Nephron progenitor cell (in vitro differentiated cells): ENCODE results near the gene CHRDL2.

Experiments used
- DNase-seq: peaks from one replicate; pipeline ENCODE4 v3.0.0; 2021
- H3K27ac Mint-ChIP-seq: 2 replicates; pipeline ENCODE4 v1.8.0; 2021; ENCODE audit warnings: mild to moderate bottlenecking, moderate library complexity, mixed read lengths
- H3K27me3 Mint-ChIP-seq: 2 replicates; pipeline ENCODE4 v1.8.0; 2021; ENCODE audit warnings: mild to moderate bottlenecking, low read depth, mixed read lengths; ENCODE audit not compliant: poor library complexity
- H3K36me3 Mint-ChIP-seq: 2 replicates; pipeline ENCODE4 v1.8.0; 2021; ENCODE audit warnings: low read depth, mixed read lengths
- H3K4me1 Mint-ChIP-seq: 2 replicates; pipeline ENCODE4 v1.8.0; 2021; ENCODE audit warnings: mixed read lengths
- H3K4me3 Mint-ChIP-seq: 2 replicates; pipeline ENCODE4 v1.8.0; 2021; ENCODE audit warnings: mild to moderate bottlenecking, moderate library complexity, mixed read lengths
- H3K9me3 Mint-ChIP-seq: 2 replicates; pipeline ENCODE4 v1.8.0; 2021; ENCODE audit warnings: mild to moderate bottlenecking, moderate library complexity, mixed read lengths
- TF ChIP-seq, protein P1 (sequence below): fragments of 200-600 bp; sonication (generic); IDR thresholded peaks from 2 replicates; pipeline ENCODE4 v1.5.0; 2021; ENCODE audit warnings: antibody characterized with exemption

Gene CHRDL2

DNA sequence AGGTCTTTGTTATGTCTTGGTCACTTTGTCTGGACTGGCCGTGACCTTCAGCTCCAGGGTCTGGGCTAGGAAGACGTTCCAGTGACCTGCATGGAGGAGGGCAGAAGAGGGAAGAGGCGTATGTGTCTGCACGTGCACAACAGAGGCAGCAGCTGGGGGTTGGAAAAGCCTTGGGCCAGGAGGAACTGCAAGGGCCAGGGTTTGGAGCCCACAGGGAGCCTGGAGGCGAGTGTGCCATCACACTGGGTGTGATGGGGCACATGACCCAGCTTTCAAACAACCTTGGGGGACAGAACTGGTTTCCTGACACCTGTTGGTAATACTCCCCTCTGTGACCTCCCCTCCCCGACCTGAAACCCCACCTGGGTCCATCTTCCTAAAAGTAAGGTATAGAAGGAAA, 34.7 kb downstream of the CHRDL2 start:
- peaks cover 28% of the 10 kb centered on the region for H3K27me3 Mint-ChIP-seq
- no peaks in the 10 kb centered on the region for H3K9me3 Mint-ChIP-seq
- no peak for DNase-seq
- peaks cover 24% of the 10 kb centered on the region for H3K4me1 Mint-ChIP-seq
- TF ChIP-seq, protein P1, sequence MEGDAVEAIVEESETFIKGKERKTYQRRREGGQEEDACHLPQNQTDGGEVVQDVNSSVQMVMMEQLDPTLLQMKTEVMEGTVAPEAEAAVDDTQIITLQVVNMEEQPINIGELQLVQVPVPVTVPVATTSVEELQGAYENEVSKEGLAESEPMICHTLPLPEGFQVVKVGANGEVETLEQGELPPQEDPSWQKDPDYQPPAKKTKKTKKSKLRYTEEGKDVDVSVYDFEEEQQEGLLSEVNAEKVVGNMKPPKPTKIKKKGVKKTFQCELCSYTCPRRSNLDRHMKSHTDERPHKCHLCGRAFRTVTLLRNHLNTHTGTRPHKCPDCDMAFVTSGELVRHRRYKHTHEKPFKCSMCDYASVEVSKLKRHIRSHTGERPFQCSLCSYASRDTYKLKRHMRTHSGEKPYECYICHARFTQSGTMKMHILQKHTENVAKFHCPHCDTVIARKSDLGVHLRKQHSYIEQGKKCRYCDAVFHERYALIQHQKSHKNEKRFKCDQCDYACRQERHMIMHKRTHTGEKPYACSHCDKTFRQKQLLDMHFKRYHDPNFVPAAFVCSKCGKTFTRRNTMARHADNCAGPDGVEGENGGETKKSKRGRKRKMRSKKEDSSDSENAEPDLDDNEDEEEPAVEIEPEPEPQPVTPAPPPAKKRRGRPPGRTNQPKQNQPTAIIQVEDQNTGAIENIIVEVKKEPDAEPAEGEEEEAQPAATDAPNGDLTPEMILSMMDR = no peak
- H3K27ac Mint-ChIP-seq = no peak overlapping the region
- no peak overlapping the region for H3K4me3 Mint-ChIP-seq
- H3K36me3 Mint-ChIP-seq = no peaks in the 10 kb centered on the region

DNA sequence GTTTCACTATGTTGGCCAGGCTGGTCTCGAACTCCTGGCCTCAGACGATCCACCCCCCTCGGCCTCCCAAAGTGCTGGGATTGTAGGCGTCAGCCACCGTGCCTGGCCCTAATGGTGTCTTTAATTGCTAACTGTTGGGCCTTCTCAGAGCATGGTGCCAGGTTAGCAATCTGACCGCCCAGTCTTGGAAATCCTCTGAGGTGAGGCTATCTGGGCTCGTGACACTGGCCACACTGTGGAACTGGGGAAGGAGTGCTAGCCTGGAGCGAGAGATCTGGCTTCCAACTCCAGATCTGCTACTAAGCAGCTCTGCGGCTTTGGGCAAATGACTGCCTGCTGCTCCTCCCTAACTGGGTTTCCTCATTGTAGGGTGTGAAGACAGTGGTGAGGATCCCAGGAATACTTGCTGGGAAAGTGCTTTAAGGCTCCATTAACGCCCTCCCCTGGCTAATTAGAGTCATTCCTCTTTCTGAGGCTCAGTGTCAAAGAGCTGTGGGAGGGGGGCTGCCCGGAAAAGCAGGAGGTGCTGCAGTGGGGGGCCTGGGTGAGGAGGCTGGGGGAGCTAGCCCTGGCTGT, 35.4 kb downstream of the CHRDL2 start:
- TF ChIP-seq, protein P1 = no peak
- no peak for DNase-seq
- Mint-ChIP-seq H3K27me3 (peaks cover 28% of the 10 kb centered on the region), H3K4me1 (peaks cover 24% of the 10 kb centered on the region), H3K9me3 (no peaks in the 10 kb centered on the region), H3K36me3 (no peaks in the 10 kb centered on the region), H3K4me3 (no peak overlapping the region), H3K27ac (no peak overlapping the region)

DNA sequence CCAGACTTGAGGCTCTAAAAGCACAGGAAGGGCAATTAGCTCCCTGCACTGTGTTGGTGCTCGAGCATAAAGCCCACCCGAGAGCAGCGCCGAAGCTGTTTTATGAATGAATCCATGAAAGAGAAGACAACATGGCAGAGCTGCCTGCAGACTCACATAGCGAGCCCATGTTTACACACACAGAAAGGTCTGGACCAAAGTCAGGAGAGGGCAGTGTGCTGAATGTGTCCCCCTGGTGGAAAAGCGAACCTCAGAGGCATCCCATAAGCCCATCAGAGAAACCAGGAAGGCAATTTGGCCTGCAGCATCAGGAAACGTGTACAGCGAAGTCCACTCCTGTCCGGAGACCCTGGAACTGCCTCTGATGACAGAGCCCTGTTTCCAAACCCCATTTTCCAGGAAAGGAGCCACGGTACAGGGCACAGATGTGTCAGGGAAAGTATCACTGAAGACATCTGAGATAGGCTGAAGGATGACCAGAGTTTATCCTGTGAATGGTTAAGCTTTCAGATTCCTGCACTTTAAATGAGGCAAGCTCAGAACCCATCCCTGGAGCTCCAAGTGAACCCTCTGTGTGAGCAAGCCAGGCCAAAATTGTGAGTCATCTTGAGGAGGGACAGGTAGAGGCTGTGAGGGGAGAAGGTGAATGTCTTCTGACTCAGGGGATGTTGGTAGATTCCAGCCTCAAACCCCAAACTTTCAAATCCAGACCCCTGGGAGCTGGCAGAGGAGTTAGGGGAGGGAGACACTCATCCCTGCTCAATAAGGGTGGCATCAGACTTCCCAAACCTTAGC, 36.9 kb downstream of the CHRDL2 start:
- peaks cover 24% of the 10 kb centered on the region for H3K4me1 Mint-ChIP-seq
- H3K4me3 Mint-ChIP-seq = no peak overlapping the region
- no peak for DNase-seq
- TF ChIP-seq, protein P1 = no peak
- no peak overlapping the region for H3K27ac Mint-ChIP-seq
- peaks cover 28% of the 10 kb centered on the region for H3K27me3 Mint-ChIP-seq
- no peaks in the 10 kb centered on the region for H3K36me3 Mint-ChIP-seq
- no peaks in the 10 kb centered on the region for H3K9me3 Mint-ChIP-seq

DNA sequence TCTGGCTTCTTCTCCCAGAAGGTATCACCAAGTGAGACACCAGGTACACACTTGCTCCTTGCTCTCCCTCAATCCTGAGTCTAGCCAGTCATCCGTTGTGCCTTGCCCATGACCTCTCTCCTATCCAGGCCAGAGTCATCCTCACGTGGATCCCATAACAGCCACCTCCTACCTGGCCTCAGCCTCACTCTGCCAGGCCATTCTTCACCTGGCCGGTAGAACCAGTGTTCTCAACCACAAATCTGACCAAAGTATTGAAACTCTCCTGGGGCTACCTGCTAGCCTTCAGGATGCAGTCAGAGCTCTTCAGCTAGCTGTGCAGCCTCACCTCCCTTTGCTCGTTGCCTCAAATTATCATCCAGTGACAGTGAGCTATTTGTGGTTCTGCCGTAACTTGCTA, 37.7 kb downstream of the CHRDL2 start:
- no peak for DNase-seq
- Mint-ChIP-seq H3K4me3 (no peak overlapping the region), H3K9me3 (no peaks in the 10 kb centered on the region), H3K27me3 (peaks cover 31% of the 10 kb centered on the region), H3K4me1 (peaks cover 24% of the 10 kb centered on the region), H3K27ac (peak overlapping the region; percentile 19), H3K36me3 (no peaks in the 10 kb centered on the region)
- TF ChIP-seq, protein P1 = no peak

DNA sequence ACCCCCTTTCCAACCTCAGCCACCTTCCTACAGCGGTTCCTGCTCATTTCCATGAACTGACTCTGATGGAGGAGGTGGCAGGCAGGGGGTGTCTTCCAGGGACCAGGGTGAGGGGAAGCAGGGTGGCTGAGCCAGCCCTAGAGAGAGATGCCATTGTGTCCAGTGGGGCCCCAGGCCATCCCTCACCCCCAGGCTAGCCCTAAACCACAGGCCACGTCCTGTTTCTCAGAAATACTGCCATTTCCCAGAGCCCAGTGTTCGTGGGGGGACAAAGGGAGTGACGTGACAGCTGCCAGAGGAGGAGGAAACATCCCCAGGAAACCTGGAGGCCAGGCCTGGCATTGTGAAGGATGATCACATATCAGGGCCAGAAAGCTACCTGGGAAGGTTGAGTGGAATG, 39.5 kb downstream of the CHRDL2 start:
- DNase-seq = no peak
- no peak overlapping the region for H3K27ac Mint-ChIP-seq
- peaks cover 28% of the 10 kb centered on the region for H3K27me3 Mint-ChIP-seq

More for the DNA sequence above, 39.5 kb downstream of the CHRDL2 start:
- TF ChIP-seq, protein P1 = no peak
- Mint-ChIP-seq H3K4me1 (peaks cover 14% of the 10 kb centered on the region), H3K36me3 (no peaks in the 10 kb centered on the region), H3K4me3 (no peak overlapping the region), H3K9me3 (no peaks in the 10 kb centered on the region)
